GM18517 (cell line): ENCODE data around the gene SESN2.

ENCODE experiments used
- ATAC-seq: cut with Tn5 transposase; IDR thresholded peaks from one replicate; pipeline ENCODE4 v1.9.1; 2021; ENCODE audit warnings: mild to moderate bottlenecking, moderate library complexity; ENCODE audit not compliant: unreplicated experiment

Gene SESN2

GRCh38 chr1:28249013-28249865 lies 10.1 kb upstream of the SESN2 start:
- no peak for ATAC-seq

GRCh38 chr1:28249866-28250295 lies 9.4 kb upstream of the SESN2 start:
- no peak for ATAC-seq

GRCh38 chr1:28256197-28256827 lies 3.0 kb upstream of the SESN2 start:
- no peak for ATAC-seq

- no peak for ATAC-seq
Measured at GRCh38 chr1:28257736-28258135, 1.6 kb upstream of the SESN2 start.

GRCh38 chr1:28258628-28259251 lies 578 bp upstream of the SESN2 start:
- ATAC-seq: no peak

- ATAC-seq: no peak
Measured at GRCh38 chr1:28259934-28260802, 850 bp downstream of the SESN2 start.

- ATAC-seq: no peak
Measured at GRCh38 chr1:28260803-28261174, 1.5 kb downstream of the SESN2 start.

GRCh38 chr1:28264897-28265296 lies 5.6 kb downstream of the SESN2 start:
- no peak for ATAC-seq

GRCh38 chr1:28265577-28265976 lies 6.3 kb downstream of the SESN2 start:
- ATAC-seq: no peak

GRCh38 chr1:28266920-28267322 lies 7.6 kb downstream of the SESN2 start:
- ATAC-seq: no peak

- ATAC-seq: no peak
Measured at GRCh38 chr1:28267633-28268032, 8.3 kb downstream of the SESN2 start.

GRCh38 chr1:28269529-28269928 lies 10.2 kb downstream of the SESN2 start:
- ATAC-seq: no peak

GRCh38 chr1:28272215-28272852 lies 13.0 kb downstream of the SESN2 start:
- ATAC-seq: no peak

- no peak for ATAC-seq
Measured at GRCh38 chr1:28273216-28273860, 14.0 kb downstream of the SESN2 start.

- ATAC-seq: no peak
Measured at GRCh38 chr1:28278763-28279162, 19.4 kb downstream of the SESN2 start.

- no peak for ATAC-seq
Measured at GRCh38 chr1:28279721-28280120, 20.4 kb downstream of the SESN2 start.

- no peak for ATAC-seq
Measured at GRCh38 chr1:28280501-28280900, 21.2 kb downstream of the SESN2 start.

GRCh38 chr1:28280977-28281381 lies 21.7 kb downstream of the SESN2 start:
- ATAC-seq: no peak

- ATAC-seq: no peak
Measured at GRCh38 chr1:28281608-28282425, 22.5 kb downstream of the SESN2 start.
